ENCODE results near the gene PRDM16.

DNA sequence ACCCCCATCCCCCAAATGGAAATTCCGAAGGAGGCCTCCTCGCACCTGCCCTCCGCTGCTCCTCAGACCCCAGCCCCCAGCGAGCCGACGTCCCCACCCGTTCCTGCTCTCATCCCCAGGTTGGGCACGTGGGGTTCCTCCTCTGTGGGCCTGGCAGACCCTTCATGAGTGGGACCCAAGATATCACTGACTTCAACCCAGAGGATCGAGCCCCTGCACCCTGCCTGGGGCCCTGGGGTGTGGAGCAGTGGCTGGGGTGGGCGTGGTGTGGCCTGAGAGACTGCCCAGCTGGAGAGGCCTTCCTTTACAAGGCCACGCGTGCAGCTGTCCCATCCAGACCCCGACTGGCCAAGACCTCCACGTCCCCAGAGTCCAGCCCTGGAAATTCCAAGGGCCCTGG is 367.9 kb downstream of the PRDM16 start:
- TF ChIP-seq, protein P1, sequence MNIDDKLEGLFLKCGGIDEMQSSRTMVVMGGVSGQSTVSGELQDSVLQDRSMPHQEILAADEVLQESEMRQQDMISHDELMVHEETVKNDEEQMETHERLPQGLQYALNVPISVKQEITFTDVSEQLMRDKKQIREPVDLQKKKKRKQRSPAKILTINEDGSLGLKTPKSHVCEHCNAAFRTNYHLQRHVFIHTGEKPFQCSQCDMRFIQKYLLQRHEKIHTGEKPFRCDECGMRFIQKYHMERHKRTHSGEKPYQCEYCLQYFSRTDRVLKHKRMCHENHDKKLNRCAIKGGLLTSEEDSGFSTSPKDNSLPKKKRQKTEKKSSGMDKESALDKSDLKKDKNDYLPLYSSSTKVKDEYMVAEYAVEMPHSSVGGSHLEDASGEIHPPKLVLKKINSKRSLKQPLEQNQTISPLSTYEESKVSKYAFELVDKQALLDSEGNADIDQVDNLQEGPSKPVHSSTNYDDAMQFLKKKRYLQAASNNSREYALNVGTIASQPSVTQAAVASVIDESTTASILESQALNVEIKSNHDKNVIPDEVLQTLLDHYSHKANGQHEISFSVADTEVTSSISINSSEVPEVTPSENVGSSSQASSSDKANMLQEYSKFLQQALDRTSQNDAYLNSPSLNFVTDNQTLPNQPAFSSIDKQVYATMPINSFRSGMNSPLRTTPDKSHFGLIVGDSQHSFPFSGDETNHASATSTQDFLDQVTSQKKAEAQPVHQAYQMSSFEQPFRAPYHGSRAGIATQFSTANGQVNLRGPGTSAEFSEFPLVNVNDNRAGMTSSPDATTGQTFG (tag by site-specific recombination; IDR thresholded peaks at IDR 0.05; ENCODE audit: borderline replicate concordance) = no peak
- TF ChIP-seq, protein P2, sequence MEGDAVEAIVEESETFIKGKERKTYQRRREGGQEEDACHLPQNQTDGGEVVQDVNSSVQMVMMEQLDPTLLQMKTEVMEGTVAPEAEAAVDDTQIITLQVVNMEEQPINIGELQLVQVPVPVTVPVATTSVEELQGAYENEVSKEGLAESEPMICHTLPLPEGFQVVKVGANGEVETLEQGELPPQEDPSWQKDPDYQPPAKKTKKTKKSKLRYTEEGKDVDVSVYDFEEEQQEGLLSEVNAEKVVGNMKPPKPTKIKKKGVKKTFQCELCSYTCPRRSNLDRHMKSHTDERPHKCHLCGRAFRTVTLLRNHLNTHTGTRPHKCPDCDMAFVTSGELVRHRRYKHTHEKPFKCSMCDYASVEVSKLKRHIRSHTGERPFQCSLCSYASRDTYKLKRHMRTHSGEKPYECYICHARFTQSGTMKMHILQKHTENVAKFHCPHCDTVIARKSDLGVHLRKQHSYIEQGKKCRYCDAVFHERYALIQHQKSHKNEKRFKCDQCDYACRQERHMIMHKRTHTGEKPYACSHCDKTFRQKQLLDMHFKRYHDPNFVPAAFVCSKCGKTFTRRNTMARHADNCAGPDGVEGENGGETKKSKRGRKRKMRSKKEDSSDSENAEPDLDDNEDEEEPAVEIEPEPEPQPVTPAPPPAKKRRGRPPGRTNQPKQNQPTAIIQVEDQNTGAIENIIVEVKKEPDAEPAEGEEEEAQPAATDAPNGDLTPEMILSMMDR (tag by site-specific recombination; IDR thresholded peaks at IDR 0.05) = no peak
